GM12864 (cell line): ENCODE data around the gene ITPRIPL2.

Experiments
- DNase-seq: peaks from one replicate; pipeline ENCODE4 v3.0.0-alpha.2; 2011; ENCODE audit warnings: low read depth
- H3K4me3 ChIP-seq: 2 replicates; pipeline ENCODE4 v1.5.1; 2011; ENCODE audit warnings: mild to moderate bottlenecking, low read depth, low read length, control low read depth
- CTCF ChIP-seq: IDR thresholded peaks from 2 replicates; pipeline ENCODE4 v1.5.1; 2011; ENCODE audit warnings: low read depth, mild to moderate bottlenecking, moderate library complexity, low read length, control low read depth, inconsistent platforms; ENCODE audit errors: missing control alignments

Gene ITPRIPL2

GRCh38 chr16:19073863-19074262 lies 39.9 kb upstream of the ITPRIPL2 start:
- no peak for DNase-seq
- no peak for TF ChIP-seq CTCF
- no peak overlapping the region for H3K4me3 ChIP-seq

- no peak for DNase-seq
- H3K4me3 ChIP-seq: no peak overlapping the region
- TF ChIP-seq CTCF: no peak
Observed at GRCh38 chr16:19075511-19075910, 38.3 kb upstream of the ITPRIPL2 start.

DNA sequence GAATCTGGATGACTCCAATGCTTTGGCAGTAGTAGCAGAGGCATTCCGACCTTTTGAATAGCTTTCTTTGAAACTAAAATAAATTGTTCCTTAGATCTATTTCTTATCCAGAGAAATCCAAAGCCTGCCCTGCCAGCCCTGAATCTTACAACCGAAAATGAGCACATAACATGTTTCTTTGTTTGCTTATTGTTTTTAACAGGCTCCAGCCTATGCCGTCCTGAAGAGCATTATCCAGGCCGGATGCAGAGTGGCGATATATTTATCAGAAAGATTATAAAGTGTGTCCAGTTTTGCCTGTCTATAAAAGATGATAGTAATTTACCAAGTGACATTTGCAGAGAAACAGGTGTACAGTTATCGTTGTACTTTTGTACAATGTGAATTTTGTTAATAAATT lies 35.9 kb upstream of the ITPRIPL2 start:
- no peak for TF ChIP-seq CTCF
- no peak for DNase-seq
- H3K4me3 ChIP-seq: no peak overlapping the region

- no peak overlapping the region for H3K4me3 ChIP-seq
- no peak for TF ChIP-seq CTCF
- no peak for DNase-seq
Observed at GRCh38 chr16:19083670-19084069, 30.1 kb upstream of the ITPRIPL2 start.

- no peak for TF ChIP-seq CTCF
- no peak for DNase-seq
- no peak overlapping the region for H3K4me3 ChIP-seq
Observed at GRCh38 chr16:19084139-19084538, 29.6 kb upstream of the ITPRIPL2 start.

DNA sequence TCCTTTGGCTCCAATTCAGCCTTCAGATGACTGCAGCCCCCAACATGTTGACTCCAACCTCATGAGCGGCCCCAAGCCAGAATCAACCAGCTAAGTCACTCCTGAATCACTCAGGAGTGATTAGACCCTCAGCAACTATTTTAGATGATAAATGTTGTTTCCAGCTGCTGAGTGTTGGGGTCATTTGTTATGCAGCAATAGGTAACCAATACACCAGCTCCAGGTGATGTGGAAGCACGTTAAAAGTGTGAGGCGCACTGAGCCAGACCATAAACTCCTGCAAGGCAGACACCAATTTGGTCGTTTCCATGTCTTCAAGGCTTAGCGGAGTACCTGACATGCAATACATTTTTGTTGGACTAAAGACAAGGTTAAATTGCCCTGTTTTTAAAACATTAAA lies 28.9 kb upstream of the ITPRIPL2 start:
- no peak overlapping the region for H3K4me3 ChIP-seq
- TF ChIP-seq CTCF: no peak
- DNase-seq: no peak

DNA sequence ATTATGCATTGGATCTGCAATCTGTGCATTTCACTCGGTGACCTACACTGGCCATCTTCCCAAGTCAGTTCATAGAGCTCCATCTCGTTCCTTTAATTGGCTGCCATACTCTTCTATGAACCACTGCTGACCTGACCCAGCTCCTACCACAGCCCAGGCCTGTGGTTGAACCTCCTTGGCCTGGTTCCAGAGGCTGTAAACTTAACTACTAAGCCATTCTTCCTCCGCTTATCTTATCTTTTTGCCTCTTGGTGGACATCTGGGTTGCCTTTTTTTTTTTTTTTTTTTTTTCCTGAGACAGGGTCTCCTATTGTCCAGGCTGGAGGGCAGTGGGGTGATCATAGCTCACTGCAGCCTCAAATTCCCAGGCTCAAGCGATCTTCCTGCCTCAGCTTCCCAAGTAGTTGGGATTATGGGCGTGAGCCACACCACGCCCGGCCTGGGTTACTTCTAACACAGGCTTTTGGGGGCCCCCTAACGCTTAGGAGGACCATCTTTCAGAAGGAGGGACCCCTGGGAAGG lies 28.0 kb upstream of the ITPRIPL2 start:
- DNase-seq: no peak
- no peak for TF ChIP-seq CTCF
- H3K4me3 ChIP-seq: no peak overlapping the region
